Small intestine (tissue), 7 donors: Measurements from ENCODE around the gene INO80C. TPM values are rescaled to one million over a fixed set of nuclear protein-coding genes. Genes with fewer than 3 reads are reported as not detected.

Experiments used
- DNase-seq, 2 donors: peaks; one replicate each; pipeline versions ENCODE4 v3.0.0 to v3.0.0-alpha.2; 2013
- FAIRE-seq: peaks from 2 replicates; lab custom pipeline; 2012; peaks lifted over from hg19 to GRCh38; lab: Jason Lieb, UNC
- H3K27ac ChIP-seq, 3 donors: one replicate each; pipeline ENCODE4 v1.5.1; 2013; ENCODE audit warnings: low read length in 2 of 3, mild to moderate bottlenecking in 2 of 3, control low read depth in 1 of 3, inconsistent platforms in 1 of 3, low read depth in 1 of 3, moderate library complexity in 1 of 3
- H3K27me3 ChIP-seq, 3 donors: one replicate each; pipeline ENCODE4 v1.6.1; 2013; ENCODE audit warnings: low read length in 3 of 3, inconsistent platforms in 1 of 3; ENCODE audit not compliant: control insufficient read depth in 3 of 3, insufficient read depth in 3 of 3
- H3K36me3 ChIP-seq, 3 donors: one replicate each; pipeline ENCODE4 v1.6.1; 2013; ENCODE audit warnings: low read length in 3 of 3, inconsistent platforms in 1 of 3, low read depth in 1 of 3, mild to moderate bottlenecking in 1 of 3, moderate library complexity in 1 of 3; ENCODE audit not compliant: control insufficient read depth in 3 of 3, insufficient read depth in 2 of 3
- H3K4me1 ChIP-seq, 3 donors: one replicate each; pipeline ENCODE4 v1.6.1; 2013; ENCODE audit warnings: low read length in 2 of 3, inconsistent platforms in 1 of 3, low read depth in 1 of 3, mild to moderate bottlenecking in 1 of 3, moderate library complexity in 1 of 3; ENCODE audit not compliant: control insufficient read depth in 3 of 3, insufficient read depth in 2 of 3
- H3K4me3 ChIP-seq, 3 donors: one replicate each; pipeline ENCODE4 v1.5.1; 2013; ENCODE audit warnings: low read length in 3 of 3, control low read depth in 1 of 3, inconsistent platforms in 1 of 3, low read depth in 1 of 3, mild to moderate bottlenecking in 1 of 3, moderate library complexity in 1 of 3
- H3K9me3 ChIP-seq, 2 donors: one replicate each; pipeline ENCODE4 v1.6.1; 2013; ENCODE audit warnings: low read depth in 1 of 2, low read length in 1 of 2; ENCODE audit not compliant: control insufficient read depth in 2 of 2, insufficient read depth in 1 of 2
- WGBS, 3 donors: extraction: QIAGEN DNeasy Blood & Tissue Kit; methylation state at CpG; one replicate each; pipeline ENCODE4 v1.1.7; 2013; 5-methylcytosine and 5-hydroxymethylcytosine counted together
- polyA plus RNA-seq, 4 donors: library from polyadenylated mRNA; stranded (reverse) in 3 of 4; unstranded in 1 of 4; fragments of 200-250 nt in 3 of 4; fragments of 120-200 nt in 1 of 4; gene quantifications; one replicate each; pipeline versions ENCODE4 v1.2.1 to v1.2.3, GENCODE V29; 2013
- donor health status: healthy with polysubstance abuse.
- donor health status: control.
- donor health status: control.
- donor health status: Bipolar disorder and iron deficiency.
- donor health status: healthy.

The INO80C gene
- polyA plus RNA-seq, 4 donors = 33.1 to 37.0 (median 35.6) TPM

- 77 to 89% (median 87%) methylated on average over 11 of the region's 11 CpGs for WGBS, 3 donors
- DNase-seq = no peak
- FAIRE-seq = no peak
- Histone ChIP-seq H3K4me3 (no peak overlapping the region), H3K27me3 (no peaks in the 10 kb centered on the region), H3K4me1 (peaks cover 0 to 7% (median 0%) of the 10 kb centered on the region in 3 donors), H3K36me3 (peaks cover 0 to 31% (median 0%) of the 10 kb centered on the region in 3 donors), H3K9me3 (no peaks in the 10 kb centered on the region), H3K27ac (no peak overlapping the region)
These were observed 30.7 kb downstream of the INO80C start for GRCh38 chr18:35466815-35467623.

GRCh38 chr18:35466334-35466733 lies 31.4 kb downstream of the INO80C start:
- no peak overlapping the region for H3K27ac ChIP-seq

GRCh38 chr18:35465329-35465728 lies 32.4 kb downstream of the INO80C start:
- FAIRE-seq = peak; percentile 36
- Histone ChIP-seq H3K27ac (no peak overlapping the region), H3K9me3 (no peaks in the 10 kb centered on the region), H3K36me3 (peaks cover 0 to 26% (median 0%) of the 10 kb centered on the region in 3 donors), H3K4me1 (peaks cover 0 to 7% (median 0%) of the 10 kb centered on the region in 3 donors), H3K4me3 (no peak overlapping the region), H3K27me3 (no peaks in the 10 kb centered on the region)
- DNase-seq = peak in 1 of 2 donors; percentile 23
- WGBS, 3 donors = 17 to 63% (median 31%) methylated on average over 1 of the region's 1 CpG

More at GRCh38 chr18:35466334-35466733, 31.4 kb downstream of the INO80C start:
- H3K9me3 ChIP-seq = no peaks in the 10 kb centered on the region
- WGBS, 3 donors = 81 to 90% (median 87%) methylated on average over 6 of the region's 6 CpGs
- H3K27me3 ChIP-seq = no peaks in the 10 kb centered on the region
- DNase-seq (no peak), FAIRE-seq (no peak)
- H3K36me3 ChIP-seq = peaks cover 0 to 31% (median 0%) of the 10 kb centered on the region in 3 donors
- H3K4me3 ChIP-seq = no peak overlapping the region
- H3K4me1 ChIP-seq = peaks cover 0 to 7% (median 0%) of the 10 kb centered on the region in 3 donors

- H3K36me3 ChIP-seq = peaks cover 0 to 26% (median 0%) of the 10 kb centered on the region in 3 donors
- DNase-seq = no peak
- no peaks in the 10 kb centered on the region for H3K27me3 ChIP-seq
- H3K4me1 ChIP-seq = peaks cover 0 to 7% (median 0%) of the 10 kb centered on the region in 3 donors
- WGBS, 3 donors = 59 to 66% (median 65%) methylated on average over 2 of the region's 2 CpGs
- no peak overlapping the region for H3K27ac ChIP-seq
- no peak for FAIRE-seq
- H3K9me3 ChIP-seq = no peaks in the 10 kb centered on the region
- H3K4me3 ChIP-seq = no peak overlapping the region
These were observed 32.9 kb downstream of the INO80C start for GRCh38 chr18:35464831-35465279.

- no peaks in the 10 kb centered on the region for H3K9me3 ChIP-seq
- H3K27ac ChIP-seq = no peak overlapping the region
- H3K4me3 ChIP-seq = no peak overlapping the region
- no peak for FAIRE-seq
- no peak for DNase-seq
- H3K27me3 ChIP-seq = no peaks in the 10 kb centered on the region
- peaks cover 0 to 13% (median 0%) of the 10 kb centered on the region in 3 donors for H3K4me1 ChIP-seq
- 83 to 90% (median 86%) methylated on average over 4 of the region's 4 CpGs for WGBS, 3 donors
- H3K36me3 ChIP-seq = peaks cover 0 to 19% (median 0%) of the 10 kb centered on the region in 3 donors
These were observed 33.9 kb downstream of the INO80C start for GRCh38 chr18:35463827-35464226.

- Histone ChIP-seq H3K4me1 (peaks cover 0 to 21% (median 3%) of the 10 kb centered on the region in 3 donors), H3K36me3 (peaks cover 0 to 16% (median 0%) of the 10 kb centered on the region in 3 donors), H3K4me3 (no peak overlapping the region), H3K27ac (peak overlapping the region in 1 of 3 donors; percentile 12), H3K27me3 (no peaks in the 10 kb centered on the region), H3K9me3 (no peaks in the 10 kb centered on the region)
- WGBS, 3 donors = 56 to 68% (median 64%) methylated on average over 5 of the region's 5 CpGs
- no peak for FAIRE-seq
- no peak for DNase-seq
These were observed 34.7 kb downstream of the INO80C start for GRCh38 chr18:35463050-35463449.

- no peaks in the 10 kb centered on the region for H3K27me3 ChIP-seq
- FAIRE-seq (no peak), DNase-seq (no peak)
- WGBS, 3 donors = 65 to 69% (median 68%) methylated on average over 1 of the region's 1 CpG
- H3K27ac ChIP-seq = no peak overlapping the region
- no peak overlapping the region for H3K4me3 ChIP-seq
- H3K36me3 ChIP-seq = no peaks in the 10 kb centered on the region
- H3K9me3 ChIP-seq = no peaks in the 10 kb centered on the region
- peaks cover 0 to 37% (median 3%) of the 10 kb centered on the region in 3 donors for H3K4me1 ChIP-seq
These were observed 37.0 kb downstream of the INO80C start for GRCh38 chr18:35460736-35461161.

GRCh38 chr18:35459997-35460396 lies 37.8 kb downstream of the INO80C start:
- WGBS, 3 donors = 54 to 97% (median 89%) methylated on average over 2 of the region's 2 CpGs
- Histone ChIP-seq H3K4me1 (peaks cover 0 to 31% (median 3%) of the 10 kb centered on the region in 3 donors), H3K36me3 (no peaks in the 10 kb centered on the region), H3K27ac (no peak overlapping the region), H3K4me3 (no peak overlapping the region), H3K9me3 (no peaks in the 10 kb centered on the region), H3K27me3 (no peaks in the 10 kb centered on the region)
- no peak for DNase-seq
- FAIRE-seq = no peak
